DOHH2 (cell line): ENCODE data around the gene ABCD3.

ENCODE experiments used
- H3F3A ChIP-seq: fragments of 200-600 bp; sonication (generic), shearing (Covaris generic); 2 replicates; pipeline ENCODE4 v1.6.0; 2016; ENCODE audit warnings: antibody characterized with exemption, mild to moderate bottlenecking; ENCODE audit not compliant: control insufficient read depth, insufficient read depth
- H3K27ac ChIP-seq: fragments of 200-600 bp; sonication (generic); 2 replicates; pipeline ENCODE4 v1.5.1; 2014; ENCODE audit warnings: low read depth, mild to moderate bottlenecking, low read length, moderate library complexity
- H3K27me3 ChIP-seq: fragments of 200-600 bp; sonication (generic); 2 replicates; pipeline ENCODE4 v1.6.1; 2014; ENCODE audit warnings: mild to moderate bottlenecking, low read length, mixed read lengths; ENCODE audit not compliant: control insufficient read depth
- H3K36me3 ChIP-seq: fragments of 200-600 bp; sonication (generic); 2 replicates; pipeline ENCODE4 v1.6.1; 2014; ENCODE audit warnings: mild to moderate bottlenecking, low read length, moderate library complexity, mixed read lengths; ENCODE audit not compliant: control insufficient read depth
- H3K4me1 ChIP-seq: fragments of 200-600 bp; sonication (generic); 2 replicates; pipeline ENCODE4 v1.6.1; 2014; ENCODE audit warnings: mild to moderate bottlenecking, low read length, mixed read lengths; ENCODE audit not compliant: control insufficient read depth
- H3K4me2 ChIP-seq: fragments of 200-600 bp; sonication (generic); 2 replicates; pipeline ENCODE4 v1.6.0; 2014; ENCODE audit warnings: mild to moderate bottlenecking, low read length, moderate library complexity
- H3K4me3 ChIP-seq: fragments of 200-600 bp; sonication (generic); 2 replicates; pipeline ENCODE4 v1.5.1; 2014; ENCODE audit warnings: mild to moderate bottlenecking, low read length, mixed read lengths
- H3K79me2 ChIP-seq: fragments of 200-600 bp; sonication (generic); 2 replicates; pipeline ENCODE4 v1.6.1; 2014; ENCODE audit warnings: mild to moderate bottlenecking, low read length, mixed read lengths; ENCODE audit not compliant: control insufficient read depth
- H3K9me2 ChIP-seq: fragments of 200-600 bp; sonication (generic); replicated peaks from 2 replicates; pipeline ENCODE4 v1.6.1; 2014; ENCODE audit warnings: mild to moderate bottlenecking, low read length, mixed read lengths; ENCODE audit not compliant: control insufficient read depth
- H3K9me3 ChIP-seq: fragments of 200-600 bp; sonication (generic); 2 replicates; pipeline ENCODE4 v1.6.1; 2014; ENCODE audit warnings: antibody characterized with exemption, low read length, mixed read lengths; ENCODE audit not compliant: control insufficient read depth, insufficient read depth
- H4K20me1 ChIP-seq: fragments of 200-600 bp; sonication (generic); 2 replicates; pipeline ENCODE4 v1.6.0; 2014; ENCODE audit warnings: low read depth, mild to moderate bottlenecking, antibody characterized with exemption, low read length, moderate library complexity; ENCODE audit not compliant: control insufficient read depth, insufficient read depth
- EZH2phosphoT487 ChIP-seq: fragments of 200-600 bp; sonication (generic); IDR thresholded peaks from 2 replicates; pipeline ENCODE4 v1.6.1; 2017; ENCODE audit warnings: borderline replicate concordance, mild to moderate bottlenecking, antibody characterized with exemption, low read length, moderate library complexity, mixed read lengths
- TF ChIP-seq, protein P1 (sequence below): fragments of 200-600 bp; sonication (generic); IDR thresholded peaks from one replicate; pipeline ENCODE4 v1.5.1; 2014; ENCODE audit warnings: antibody characterized with exemption, mild to moderate bottlenecking, low read depth, low read length; ENCODE audit not compliant: poor library complexity, severe bottlenecking

The ABCD3 gene

DNA sequence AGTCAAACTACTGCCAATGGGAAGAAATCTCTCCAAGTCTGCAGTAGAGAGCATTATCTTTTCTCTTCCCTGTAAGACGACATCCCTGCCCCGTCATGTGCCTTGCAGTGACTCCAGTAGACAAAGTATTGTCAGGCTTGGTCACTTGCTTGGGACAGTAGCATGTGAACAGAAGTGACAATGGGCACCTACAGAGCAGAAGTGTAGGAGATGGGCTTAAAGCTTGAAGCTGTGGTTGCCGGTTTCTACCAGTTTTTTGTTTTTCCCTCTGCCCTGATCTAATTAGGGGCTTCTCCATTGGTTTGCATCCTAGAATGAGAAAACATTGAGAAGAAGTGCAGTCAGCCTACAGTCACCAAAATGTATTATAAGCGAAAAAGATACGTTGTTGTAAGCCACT, 110.6 kb downstream of the ABCD3 start:
- H3K4me3 ChIP-seq: no peak overlapping the region
- no peaks in the 10 kb centered on the region for H3K4me1 ChIP-seq
- no peaks in the 10 kb centered on the region for H3K36me3 ChIP-seq
- no peak for TF ChIP-seq EZH2phosphoT487
- TF ChIP-seq, protein P1, sequence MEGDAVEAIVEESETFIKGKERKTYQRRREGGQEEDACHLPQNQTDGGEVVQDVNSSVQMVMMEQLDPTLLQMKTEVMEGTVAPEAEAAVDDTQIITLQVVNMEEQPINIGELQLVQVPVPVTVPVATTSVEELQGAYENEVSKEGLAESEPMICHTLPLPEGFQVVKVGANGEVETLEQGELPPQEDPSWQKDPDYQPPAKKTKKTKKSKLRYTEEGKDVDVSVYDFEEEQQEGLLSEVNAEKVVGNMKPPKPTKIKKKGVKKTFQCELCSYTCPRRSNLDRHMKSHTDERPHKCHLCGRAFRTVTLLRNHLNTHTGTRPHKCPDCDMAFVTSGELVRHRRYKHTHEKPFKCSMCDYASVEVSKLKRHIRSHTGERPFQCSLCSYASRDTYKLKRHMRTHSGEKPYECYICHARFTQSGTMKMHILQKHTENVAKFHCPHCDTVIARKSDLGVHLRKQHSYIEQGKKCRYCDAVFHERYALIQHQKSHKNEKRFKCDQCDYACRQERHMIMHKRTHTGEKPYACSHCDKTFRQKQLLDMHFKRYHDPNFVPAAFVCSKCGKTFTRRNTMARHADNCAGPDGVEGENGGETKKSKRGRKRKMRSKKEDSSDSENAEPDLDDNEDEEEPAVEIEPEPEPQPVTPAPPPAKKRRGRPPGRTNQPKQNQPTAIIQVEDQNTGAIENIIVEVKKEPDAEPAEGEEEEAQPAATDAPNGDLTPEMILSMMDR: no peak
- H3K27ac ChIP-seq: no peak overlapping the region
- no peak overlapping the region for H3K4me2 ChIP-seq
- no peaks in the 10 kb centered on the region for H3K9me3 ChIP-seq
- no peaks in the 10 kb centered on the region for H3K79me2 ChIP-seq
- no peaks in the 10 kb centered on the region for H3K9me2 ChIP-seq
- no peaks in the 10 kb centered on the region for H3F3A ChIP-seq
- peaks cover 3% of the 10 kb centered on the region for H3K27me3 ChIP-seq
- no peaks in the 10 kb centered on the region for H4K20me1 ChIP-seq

DNA sequence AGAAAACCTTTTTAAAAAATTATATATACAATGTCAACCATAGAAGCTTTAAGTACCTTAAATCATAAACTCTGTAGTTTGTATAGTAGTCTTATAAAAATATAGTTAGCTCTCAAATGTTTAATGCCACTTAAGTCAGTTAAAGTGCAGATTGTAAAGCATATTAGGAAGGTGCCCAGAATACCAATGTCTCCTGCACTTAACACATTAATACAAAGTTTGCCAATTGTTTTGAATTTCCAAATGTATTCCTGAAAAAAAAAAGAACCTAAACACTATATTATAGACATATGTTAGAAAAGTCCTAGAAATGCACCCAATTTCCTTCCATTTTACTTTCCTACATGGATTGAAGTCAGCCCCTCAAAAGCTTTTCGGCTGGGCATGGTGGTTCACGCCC, 111.2 kb downstream of the ABCD3 start:
- H3F3A ChIP-seq: no peaks in the 10 kb centered on the region
- H3K4me3 ChIP-seq: no peak overlapping the region
- H3K4me2 ChIP-seq: no peak overlapping the region
- H3K9me3 ChIP-seq: no peaks in the 10 kb centered on the region
- peaks cover 3% of the 10 kb centered on the region for H3K27me3 ChIP-seq
- H4K20me1 ChIP-seq: no peaks in the 10 kb centered on the region
- no peaks in the 10 kb centered on the region for H3K36me3 ChIP-seq
- no peak for TF ChIP-seq EZH2phosphoT487
- TF ChIP-seq, protein P1: no peak
- no peaks in the 10 kb centered on the region for H3K4me1 ChIP-seq
- H3K9me2 ChIP-seq: no peaks in the 10 kb centered on the region
- no peaks in the 10 kb centered on the region for H3K79me2 ChIP-seq
- no peak overlapping the region for H3K27ac ChIP-seq

DNA sequence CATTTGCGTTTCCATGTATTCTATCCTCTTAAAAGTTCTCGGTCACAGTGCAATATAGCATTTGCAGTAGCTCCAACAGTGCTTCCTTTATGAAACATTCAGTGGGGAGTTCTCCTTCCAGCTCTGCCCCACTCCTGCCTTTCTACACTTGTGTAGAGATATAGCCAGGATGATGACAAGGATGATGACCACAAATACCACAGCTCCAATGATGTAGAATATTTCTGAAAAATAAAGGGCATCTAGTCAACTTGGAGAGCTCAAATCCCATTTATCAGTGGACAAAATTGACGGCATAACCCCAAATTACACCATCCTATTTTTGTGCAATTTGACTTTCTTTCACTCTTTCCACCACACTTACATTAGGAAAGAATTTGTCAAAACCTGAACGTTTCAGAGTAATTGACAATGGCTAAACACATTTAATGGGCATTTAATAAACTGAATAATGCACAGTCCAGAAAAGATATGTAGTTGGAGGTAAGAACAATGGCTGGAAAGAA, 112.2 kb downstream of the ABCD3 start:
- Histone ChIP-seq H3F3A (no peaks in the 10 kb centered on the region), H3K27me3 (peaks cover 3% of the 10 kb centered on the region), H3K36me3 (no peaks in the 10 kb centered on the region), H3K4me3 (no peak overlapping the region), H3K4me2 (no peak overlapping the region), H3K27ac (no peak overlapping the region), H3K79me2 (no peaks in the 10 kb centered on the region), H3K4me1 (no peaks in the 10 kb centered on the region), H3K9me3 (no peaks in the 10 kb centered on the region), H4K20me1 (no peaks in the 10 kb centered on the region), H3K9me2 (no peaks in the 10 kb centered on the region)
- no peak for TF ChIP-seq EZH2phosphoT487
- TF ChIP-seq, protein P1: no peak
